Upper lobe of left lung (tissue), 4 donors: ENCODE measurements around the gene PHTF2.

ENCODE experiments used
- POLR2A ChIP-seq, 4 donors: fragments of 450-650 bp; IDR thresholded peaks; one replicate each; pipeline ENCODE4 v1.5.1; 2016 to 2017; ENCODE audit warnings: antibody characterized with exemption in 4 of 4, mild to moderate bottlenecking in 2 of 4
- POLR2AphosphoS5 ChIP-seq, 2 donors: sonication (generic); formaldehyde crosslinking; IDR thresholded peaks; one replicate each; pipeline ENCODE4 v1.5.1; 2017; ENCODE audit warnings: antibody characterized with exemption in 2 of 2
- TF ChIP-seq, protein P1 (sequence below), 6 experiments: fragments of 450-650 bp in 4 of 6; fragments of 200-600 bp in 2 of 6; sonication (generic) in 2 of 6; IDR thresholded peaks; one replicate each; pipeline ENCODE4 v1.5.1; 2016 to 2019; ENCODE audit warnings: antibody characterized with exemption in 6 of 6

DNA sequence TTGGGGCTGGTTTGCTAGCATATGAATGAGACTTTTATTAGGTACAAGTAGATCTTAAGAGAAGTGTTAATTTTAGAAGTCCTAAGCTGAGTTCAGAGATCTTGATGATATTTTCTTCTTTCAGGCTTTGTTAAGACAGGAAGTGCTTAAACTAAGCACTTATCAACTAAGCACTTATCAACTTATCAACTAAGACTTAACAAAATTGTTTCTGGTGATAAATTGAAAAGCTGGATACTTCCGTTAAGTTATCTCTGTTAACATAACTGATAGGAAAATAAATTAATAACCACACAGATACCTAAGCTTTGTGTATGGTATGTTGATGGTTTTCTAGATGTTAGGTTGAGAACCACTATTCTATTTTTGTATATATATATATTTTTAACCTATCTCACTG lies 113.7 kb downstream of the PHTF2 start:
- no peak for TF ChIP-seq POLR2AphosphoS5 (IDR thresholded peaks at IDR 0.05)
- TF ChIP-seq POLR2A (IDR thresholded peaks at IDR 0.05): no peak
- TF ChIP-seq, protein P1, sequence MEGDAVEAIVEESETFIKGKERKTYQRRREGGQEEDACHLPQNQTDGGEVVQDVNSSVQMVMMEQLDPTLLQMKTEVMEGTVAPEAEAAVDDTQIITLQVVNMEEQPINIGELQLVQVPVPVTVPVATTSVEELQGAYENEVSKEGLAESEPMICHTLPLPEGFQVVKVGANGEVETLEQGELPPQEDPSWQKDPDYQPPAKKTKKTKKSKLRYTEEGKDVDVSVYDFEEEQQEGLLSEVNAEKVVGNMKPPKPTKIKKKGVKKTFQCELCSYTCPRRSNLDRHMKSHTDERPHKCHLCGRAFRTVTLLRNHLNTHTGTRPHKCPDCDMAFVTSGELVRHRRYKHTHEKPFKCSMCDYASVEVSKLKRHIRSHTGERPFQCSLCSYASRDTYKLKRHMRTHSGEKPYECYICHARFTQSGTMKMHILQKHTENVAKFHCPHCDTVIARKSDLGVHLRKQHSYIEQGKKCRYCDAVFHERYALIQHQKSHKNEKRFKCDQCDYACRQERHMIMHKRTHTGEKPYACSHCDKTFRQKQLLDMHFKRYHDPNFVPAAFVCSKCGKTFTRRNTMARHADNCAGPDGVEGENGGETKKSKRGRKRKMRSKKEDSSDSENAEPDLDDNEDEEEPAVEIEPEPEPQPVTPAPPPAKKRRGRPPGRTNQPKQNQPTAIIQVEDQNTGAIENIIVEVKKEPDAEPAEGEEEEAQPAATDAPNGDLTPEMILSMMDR (IDR thresholded peaks at IDR 0.05): no peak
